ENCODE results near the gene ZNF808. TPM values are rescaled to one million over a fixed set of nuclear protein-coding genes. Genes with fewer than 3 reads are reported as not detected.
"Not testable (repeated sequence)": the region's sequence is repeated elsewhere in the genome, so short reads cannot be mapped to it uniquely, and the experiment has no call there.

The ZNF808 gene
- total RNA-seq, 3 donors from 2014 or later, result 26.2 to 46.9 (median 46.1) TPM

DNA sequence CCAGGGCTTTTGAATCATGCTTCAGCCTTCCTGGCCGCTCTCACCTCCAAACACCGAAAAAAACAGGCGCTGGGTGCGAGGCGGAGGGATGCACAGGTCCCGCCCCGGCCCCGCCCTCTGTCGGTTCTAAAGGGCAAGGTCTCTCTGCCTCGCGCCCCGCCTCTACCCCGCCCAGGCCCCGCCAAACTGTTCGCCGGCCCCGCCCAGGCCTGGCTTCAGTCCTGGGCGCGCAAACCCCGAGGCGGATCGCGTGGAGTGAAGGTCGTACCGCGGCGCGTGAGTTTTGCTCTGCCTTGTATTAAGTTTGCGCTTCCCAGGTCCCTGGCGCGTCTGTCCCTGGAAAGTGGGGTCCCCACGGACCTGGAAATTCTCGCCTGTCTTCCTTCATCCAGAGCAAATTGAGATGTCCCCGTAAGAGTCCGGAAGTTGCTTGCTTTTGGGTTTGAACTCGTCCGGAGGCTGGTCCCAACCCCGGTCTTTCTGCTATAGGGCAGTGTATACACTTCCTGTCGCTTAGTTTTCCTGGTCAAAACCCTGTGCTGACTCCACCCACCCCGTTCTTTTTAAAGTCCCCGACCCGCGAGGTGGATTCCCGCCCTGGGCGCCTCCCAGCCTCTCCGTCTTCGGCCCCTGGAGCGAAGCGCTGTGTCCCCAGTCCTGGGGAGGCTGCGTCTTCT lies 8.4 kb downstream of the ZNF808 start:
- DNase-seq (peak; percentile 82 to 91 (median 83)), ATAC-seq (peak; percentile 96)
- Histone ChIP-seq H3K9me3 (peaks cover 51% of the 10 kb centered on the region), H3K4me1 (ENCODE audit: low read depth) (no peaks in the 10 kb centered on the region), H3K36me3 (ENCODE audit: low read depth) (peaks cover 11% of the 10 kb centered on the region), H3K4me3 (no peak overlapping the region)
- intact Hi-C loops (cut with DNase I, micrococcal nuclease), result no loop called here
- TF ChIP-seq CTCF (IDR thresholded peaks at IDR 0.05), result no peak

DNA sequence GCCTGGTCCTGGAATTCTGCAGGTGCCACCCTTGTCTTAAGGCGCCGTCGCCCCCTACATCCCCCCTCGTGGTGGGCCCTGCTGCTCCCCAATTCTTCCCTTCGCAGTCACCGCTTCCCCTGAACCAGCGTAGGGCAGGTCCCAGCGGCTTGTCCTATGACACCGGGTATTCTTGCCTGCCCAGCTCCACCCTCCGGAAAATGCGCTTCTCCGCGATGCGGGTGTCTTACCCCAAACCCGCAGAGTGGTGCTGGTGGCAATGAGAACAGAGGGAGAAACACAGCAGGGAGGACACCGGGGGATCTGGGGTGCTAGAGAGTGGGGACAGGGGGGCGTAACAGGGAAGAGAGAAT lies 9.0 kb downstream of the ZNF808 start:
- DNase-seq, result peak; percentile 7 to 51 (median 36)
- Histone ChIP-seq H3K36me3 (ENCODE audit: low read depth) (peaks cover 11% of the 10 kb centered on the region), H3K4me1 (ENCODE audit: low read depth) (no peaks in the 10 kb centered on the region), H3K4me3 (no peak overlapping the region), H3K9me3 (peaks cover 52% of the 10 kb centered on the region)
- intact Hi-C loops (cut with DNase I, micrococcal nuclease), result no loop called here
- ATAC-seq, result peak; percentile 38
- no peak for TF ChIP-seq CTCF (IDR thresholded peaks at IDR 0.05)

- Histone ChIP-seq H3K9me3 (peaks cover 54% of the 10 kb centered on the region), H3K36me3 (ENCODE audit: low read depth) (peaks cover 11% of the 10 kb centered on the region)
- DNase-seq; H3K4me3 ChIP-seq; H3K4me1 ChIP-seq (ENCODE audit: low read depth); intact Hi-C loops (cut with DNase I, micrococcal nuclease); ATAC-seq: not testable (repeated sequence)
These were observed 11.3 kb downstream of the ZNF808 start for GRCh38 chr19:52538815-52539214.

GRCh38 chr19:52541176-52541575 lies 13.7 kb downstream of the ZNF808 start:
- H3K4me1 ChIP-seq (ENCODE audit: low read depth); H3K4me3 ChIP-seq; ATAC-seq; intact Hi-C loops (cut with DNase I, micrococcal nuclease); DNase-seq: not testable (repeated sequence)
- Histone ChIP-seq H3K9me3 (peaks cover 50% of the 10 kb centered on the region), H3K36me3 (ENCODE audit: low read depth) (peaks cover 16% of the 10 kb centered on the region)

DNA sequence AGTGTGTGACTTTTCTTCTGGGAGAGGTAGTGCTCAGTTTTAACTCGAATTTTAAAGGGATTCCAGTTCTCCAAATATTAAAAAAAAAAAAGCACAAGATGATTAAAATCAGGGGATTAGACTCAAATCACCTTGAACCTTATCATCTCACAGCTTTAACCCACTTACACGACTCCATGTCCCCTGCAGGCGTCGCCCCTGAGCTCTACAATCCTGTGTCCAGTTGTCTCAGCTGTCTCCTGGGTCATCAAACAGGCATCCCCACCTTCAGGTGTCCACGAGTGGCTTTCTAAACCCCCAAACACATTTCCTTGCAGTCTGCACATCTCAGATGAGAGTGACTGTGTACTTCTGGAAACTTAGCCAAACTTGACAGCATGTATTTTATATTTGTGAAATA lies 14.1 kb downstream of the ZNF808 start:
- H3K36me3 ChIP-seq (ENCODE audit: low read depth), result peaks cover 16% of the 10 kb centered on the region
- H3K4me3 ChIP-seq, result no peak overlapping the region
- peaks cover 51% of the 10 kb centered on the region for H3K9me3 ChIP-seq
- DNase-seq (no peak), ATAC-seq (no peak)
- no peaks in the 10 kb centered on the region for H3K4me1 ChIP-seq (ENCODE audit: low read depth)
- no peak for TF ChIP-seq CTCF (IDR thresholded peaks at IDR 0.05)
- intact Hi-C loops (cut with DNase I, micrococcal nuclease), result no loop called here

DNA sequence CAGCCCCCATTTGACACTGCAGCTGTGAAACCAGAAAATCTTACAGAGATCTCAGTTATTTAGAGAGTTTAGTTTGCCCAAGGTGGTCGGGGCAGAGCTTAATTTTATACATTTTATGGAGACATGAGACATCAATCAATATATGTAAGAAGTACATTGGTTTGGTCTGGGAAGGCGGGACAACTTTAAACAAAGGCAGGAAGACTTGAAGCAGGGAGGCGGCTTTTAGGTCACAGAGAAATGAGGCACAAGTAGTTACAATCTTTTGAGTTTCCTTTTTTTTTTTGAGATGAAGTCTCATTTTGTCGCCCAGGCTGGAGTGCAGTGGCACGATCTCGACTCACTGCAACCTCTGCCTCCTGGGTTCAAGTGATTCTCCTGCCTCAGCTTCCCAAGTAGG lies 15.1 kb downstream of the ZNF808 start:
- intact Hi-C loops (cut with DNase I, micrococcal nuclease); H3K4me3 ChIP-seq; DNase-seq; H3K4me1 ChIP-seq (ENCODE audit: low read depth); ATAC-seq: not testable (repeated sequence)
- peaks cover 17% of the 10 kb centered on the region for H3K36me3 ChIP-seq (ENCODE audit: low read depth)
- H3K9me3 ChIP-seq, result peaks cover 60% of the 10 kb centered on the region

DNA sequence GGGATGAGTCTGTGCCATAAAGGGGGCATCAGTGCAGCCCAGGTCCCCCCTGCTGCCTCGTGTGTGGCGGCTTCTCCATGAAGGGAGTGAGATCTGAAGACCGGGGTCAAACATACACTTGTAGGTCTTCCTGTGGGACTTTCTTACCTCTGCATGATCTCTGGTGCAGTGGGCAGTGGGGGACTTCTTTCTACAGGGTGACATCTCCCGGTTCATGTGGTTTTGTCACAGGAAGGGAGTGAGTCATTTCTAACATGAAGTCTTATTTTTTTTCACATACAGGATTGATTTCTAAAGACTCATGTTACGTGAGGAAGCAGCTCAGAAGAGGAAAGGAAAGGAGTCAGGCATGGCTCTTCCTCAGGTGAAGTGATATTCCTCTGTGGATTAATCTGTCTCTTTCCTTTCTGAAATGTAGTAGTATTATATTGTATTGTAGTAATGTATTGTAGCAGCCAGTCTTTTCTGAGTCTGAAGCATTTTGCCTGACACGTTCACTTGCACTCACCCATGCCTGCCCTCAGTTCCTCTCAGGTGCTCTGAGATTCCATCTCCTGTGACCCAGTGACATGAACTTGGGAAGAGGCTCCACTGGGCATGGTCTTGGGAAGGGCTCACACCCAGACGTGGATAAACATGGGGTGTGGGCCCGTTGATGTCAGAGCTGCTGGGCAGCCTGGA lies 15.7 kb downstream of the ZNF808 start:
- DNase-seq, result no peak
- Histone ChIP-seq H3K9me3 (peaks cover 63% of the 10 kb centered on the region), H3K4me1 (ENCODE audit: low read depth) (no peaks in the 10 kb centered on the region), H3K36me3 (ENCODE audit: low read depth) (peaks cover 20% of the 10 kb centered on the region), H3K4me3 (no peak overlapping the region)
- intact Hi-C loops (cut with DNase I, micrococcal nuclease), result no loop called here
- no peak for TF ChIP-seq CTCF (IDR thresholded peaks at IDR 0.05)
- ATAC-seq, result no peak
